Pancreas (tissue), 10 donors: ENCODE measurements around the gene GNAQ. TPM values are rescaled to one million over a fixed set of nuclear protein-coding genes. Genes with fewer than 3 reads are reported as not detected.
A peak's percentile ranks its signal among the peaks of the same experiment; 100 is the strongest.

Source experiments
- ATAC-seq, 4 donors: fragments of 200-7000 bp; cut with Tn5 transposase; one replicate each; pipeline versions ENCODE4 v1.8.0 to v1.9.1; 2020; ENCODE audit warnings: mild to moderate bottlenecking in 4 of 4, moderate library complexity in 4 of 4
- DNase-seq, 6 donors: peaks; one replicate each; pipeline ENCODE4 v3.0.0-alpha.2; 2020
- FAIRE-seq: peaks from 2 replicates; lab custom pipeline; 2012; peaks lifted over from hg19 to GRCh38; lab: Jason Lieb, UNC
- H3K27ac ChIP-seq, 4 donors: fragments of 200-600 bp; sonication (generic); 1 replicate in 3 of 4; 2 replicates in 1 of 4; pipeline versions ENCODE4 v1.5.0 to v1.8.0; 2020
- H3K27me3 ChIP-seq, 4 donors: fragments of 200-600 bp; one replicate each; pipeline ENCODE4 v1.8.0; 2021
- H3K36me3 ChIP-seq, 3 donors: fragments of 200-600 bp; sonication (generic) in 1 of 3; one replicate each; pipeline versions ENCODE4 v1.5.0 to v1.8.0; 2020 to 2021
- H3K4me1 ChIP-seq, 3 donors: fragments of 200-600 bp; one replicate each; pipeline ENCODE4 v1.8.0; 2021
- H3K4me3 ChIP-seq, 4 donors: fragments of 200-600 bp; sonication (generic) in 2 of 4; one replicate each; pipeline versions ENCODE4 v1.5.0 to v1.8.0; 2020 to 2021
- H3K9me3 ChIP-seq, 4 donors: fragments of 200-600 bp; one replicate each; pipeline ENCODE4 v1.8.0; 2021
- CTCF ChIP-seq, 4 donors: fragments of 200-600 bp; sonication (generic) in 3 of 4; IDR thresholded peaks; one replicate each; pipeline versions ENCODE4 v1.5.0 to v1.8.0; 2021; ENCODE audit warnings: antibody characterized with exemption in 4 of 4
- WGBS, 2 donors: extraction: QIAGEN DNeasy Blood & Tissue Kit; methylation state at CpG; one replicate each; pipeline ENCODE4 v1.1.7; 2013; 5-methylcytosine and 5-hydroxymethylcytosine counted together
- intact Hi-C, 3 donors: fragments of 100-400 bp; cut with DNase I; formaldehyde crosslinking; loops; one replicate each; pipeline versions ENCODE4 v1.11.1 to v1.14.2; 2022
- polyA plus RNA-seq, 2 donors: library from polyadenylated mRNA; stranded (reverse); fragments of 200-250 nt; gene quantifications; one replicate each; pipeline ENCODE4 v1.2.3, GENCODE V29; 2013
- total RNA-seq, 6 donors: library from RNA; stranded (reverse); fragmentation: NEBNext Ultra II Directional in 4 of 6; extraction: Animal tissue kit (Norgen Biotek cat#: 25700) in 4 of 6; gene quantifications; one replicate each; pipeline versions ENCODE4 v1.2.1 to v1.2.4, GENCODE V29; 2021 to 2023
- donor health status: healthy with polysubstance abuse.
- donor health status: DM: no; HTN: no; CAD: no; lungs with moderate emphysema.
- donor health status: DM: no; HTN: no; CAD: no.
- donor health status: control.
- donor health status: control.
- donor health status: Bipolar disorder and iron deficiency.
- donor health status: DM: yes; HTN: yes; CAD: no.
- donor health status: DM: no; HTN: no; CAD: no.
- donor health status: DM: no; HTN: no; CAD: no.
- donor health status: DM: yes; HTN: yes; CAD: no.

Gene GNAQ
- total and polyA plus RNA-seq, 8 donors: 6.7 to 33.8 (median 18.2) TPM

- intact Hi-C loops: loop anchor here in 1 of 3 donors (10.0 kb wide), 1 partner anchor 108 kb away; no protein-coding TSS in a partner anchor
- no peaks in the 10 kb centered on the region for H3K9me3 ChIP-seq
- H3K36me3 ChIP-seq: no peaks in the 10 kb centered on the region
- H3K4me1 ChIP-seq: peaks cover 5 to 21% (median 21%) of the 10 kb centered on the region in 3 donors
- WGBS, 2 donors: 66 to 72% methylated on average over 3 of the region's 3 CpGs
- TF ChIP-seq CTCF (IDR thresholded peaks at IDR 0.05): no peak
- FAIRE-seq (no peak), ATAC-seq (no peak), DNase-seq (no peak)
- H3K27me3 ChIP-seq: no peaks in the 10 kb centered on the region
- H3K4me3 ChIP-seq: no peak overlapping the region
- H3K27ac ChIP-seq: peak overlapping the region in 2 of 4 donors; percentile 38 to 53
Observed at GRCh38 chr9:77916820-77917219, 114.8 kb downstream of the GNAQ start.

GRCh38 chr9:77916410-77916819 is 115.2 kb downstream of the GNAQ start:
- Histone ChIP-seq H3K36me3 (no peaks in the 10 kb centered on the region), H3K27ac (peak overlapping the region in 2 of 4 donors; percentile 38 to 53), H3K27me3 (no peaks in the 10 kb centered on the region), H3K4me1 (peaks cover 5 to 21% (median 21%) of the 10 kb centered on the region in 3 donors), H3K4me3 (no peak overlapping the region), H3K9me3 (no peaks in the 10 kb centered on the region)
- no peak for TF ChIP-seq CTCF (IDR thresholded peaks at IDR 0.05)
- intact Hi-C loops: loop anchor here in 1 of 3 donors (10.0 kb wide), 1 partner anchor 108 kb away; no protein-coding TSS in a partner anchor
- peak in 3 of 4 donors; percentile 72 to 80 (median 78) for ATAC-seq
- 33 to 37% methylated on average over 4 of the region's 4 CpGs for WGBS, 2 donors
- no peak for FAIRE-seq
- peak in 1 of 6 donors; percentile 2 for DNase-seq

GRCh38 chr9:77915744-77916143 is 115.9 kb downstream of the GNAQ start:
- TF ChIP-seq CTCF (IDR thresholded peaks at IDR 0.05): no peak
- Histone ChIP-seq H3K36me3 (no peaks in the 10 kb centered on the region), H3K27ac (peak overlapping the region in 1 of 4 donors; percentile 53), H3K4me1 (peaks cover 5 to 21% (median 21%) of the 10 kb centered on the region in 3 donors), H3K9me3 (no peaks in the 10 kb centered on the region), H3K4me3 (no peak overlapping the region), H3K27me3 (no peaks in the 10 kb centered on the region)
- intact Hi-C loops: loop anchor here in 1 of 3 donors (10.0 kb wide), 1 partner anchor 109 kb away; no protein-coding TSS in a partner anchor
- no peak for DNase-seq
- WGBS, 2 donors: 91 to 96% methylated on average over 2 of the region's 2 CpGs
- no peak for ATAC-seq
- no peak for FAIRE-seq

GRCh38 chr9:77912895-77913693 is 118.5 kb downstream of the GNAQ start:
- no peak overlapping the region for H3K27ac ChIP-seq
- FAIRE-seq: no peak
- no peak for ATAC-seq
- 87 to 90% methylated on average over 3 of the region's 3 CpGs for WGBS, 2 donors
- peaks cover 5 to 28% (median 20%) of the 10 kb centered on the region in 3 donors for H3K4me1 ChIP-seq
- intact Hi-C loops: loop anchor here in 1 of 3 donors (10.0 kb wide), 1 partner anchor 112 kb away; no protein-coding TSS in a partner anchor
- H3K4me3 ChIP-seq: no peak overlapping the region
- TF ChIP-seq CTCF (IDR thresholded peaks at IDR 0.05): no peak
- no peaks in the 10 kb centered on the region for H3K27me3 ChIP-seq
- no peaks in the 10 kb centered on the region for H3K9me3 ChIP-seq
- no peak for DNase-seq
- H3K36me3 ChIP-seq: no peaks in the 10 kb centered on the region
